T-cell (primary cell): Measurements from ENCODE around the gene SCAP. TPM values are rescaled to one million over a fixed set of nuclear protein-coding genes. Genes with fewer than 3 reads are reported as not detected.

Source experiments
- ATAC-seq, 4 experiments: fragments of 200-7000 bp in 3 of 4; fragments of 150-1000 bp in 1 of 4; cut with Tn5 transposase; replicated peaks in 1 of 4; 1 replicate in 3 of 4; 2 replicates in 1 of 4; pipeline ENCODE4 v1.10.0; 2021; ENCODE audit warnings: moderate library complexity in 3 of 4, mild to moderate bottlenecking in 2 of 4, moderate number of reproducible peaks in 1 of 4
- CTCF ChIA-PET, 2 donors: fragments of 300-600 bp; sonication (Branson Sonifier 250); formaldehyde crosslinking; loops; one replicate each; lab custom pipeline; 2022; ENCODE audit warnings: antibody characterized with exemption in 2 of 2; lab: Charles Lee
- POLR2A ChIA-PET, 2 donors: fragments of 300-600 bp; sonication (Branson Sonifier 250); formaldehyde crosslinking; loops; one replicate each; lab custom pipeline; 2022; ENCODE audit warnings: antibody characterized with exemption in 2 of 2; lab: Charles Lee
- DNase-seq, 35 experiments: peaks; one replicate each; pipeline versions ENCODE4 v3.0.0 to v3.0.0-alpha.2; 2013 to 2023
- H3K27ac ChIP-seq: one replicate; pipeline ENCODE4 v1.5.1; 2013; ENCODE audit warnings: low read length
- H3K27me3 ChIP-seq, 2 experiments: replicated peaks in 1 of 2; 1 replicate in 1 of 2; 2 replicates in 1 of 2; pipeline versions ENCODE4 v1.6.1 to v1.7.0; 2013; ENCODE audit warnings: low read length in 1 of 2, mixed read lengths in 1 of 2; ENCODE audit not compliant: control insufficient read depth in 2 of 2, insufficient read depth in 2 of 2; ENCODE audit errors: extremely low read depth in 1 of 2
- H3K36me3 ChIP-seq, 2 donors: 1 replicate in 1 of 2; 2 replicates in 1 of 2; pipeline versions ENCODE4 v1.6.1 to v1.7.0; 2013; ENCODE audit warnings: low read length in 1 of 2; ENCODE audit not compliant: control insufficient read depth in 2 of 2, insufficient read depth in 1 of 2; ENCODE audit errors: extremely low read depth in 1 of 2
- H3K4me1 ChIP-seq, 2 experiments: 1 replicate in 1 of 2; 2 replicates in 1 of 2; pipeline versions ENCODE4 v1.6.1 to v1.7.0; 2013; ENCODE audit warnings: low read length in 2 of 2, mixed read lengths in 1 of 2; ENCODE audit not compliant: insufficient read depth in 2 of 2, control insufficient read depth in 1 of 2; ENCODE audit errors: extremely low read depth in 1 of 2
- H3K4me3 ChIP-seq, 2 donors: 1 replicate in 1 of 2; 2 replicates in 1 of 2; pipeline versions ENCODE4 v1.5.1 to v1.7.0; 2013; ENCODE audit warnings: mild to moderate bottlenecking in 2 of 2, low read length in 1 of 2, moderate library complexity in 1 of 2; ENCODE audit not compliant: control insufficient read depth in 1 of 2; ENCODE audit errors: extremely low read depth in 1 of 2
- H3K9me3 ChIP-seq: 2 replicates; pipeline ENCODE4 v1.7.0; 2013
- H3K27ac Mint-ChIP-seq, 2 donors: one replicate each; pipeline ENCODE4 v1.8.0; 2020 to 2021; ENCODE audit warnings: mild to moderate bottlenecking in 2 of 2, mixed read lengths in 2 of 2
- H3K27me3 Mint-ChIP-seq, 2 donors: one replicate each; pipeline ENCODE4 v1.8.0; 2021 to 2022; ENCODE audit warnings: mixed read lengths in 2 of 2
- H3K36me3 Mint-ChIP-seq: one replicate; pipeline ENCODE4 v1.8.0; 2021; ENCODE audit warnings: mixed read lengths
- H3K4me1 Mint-ChIP-seq, 3 donors: one replicate each; pipeline ENCODE4 v1.8.0; 2020 to 2022; ENCODE audit warnings: mixed read lengths in 3 of 3, mild to moderate bottlenecking in 1 of 3
- H3K4me3 Mint-ChIP-seq, 3 donors: one replicate each; pipeline ENCODE4 v1.8.0; 2020 to 2022; ENCODE audit warnings: mild to moderate bottlenecking in 3 of 3, mixed read lengths in 3 of 3, moderate library complexity in 3 of 3
- H3K9me3 Mint-ChIP-seq, 3 donors: one replicate each; pipeline ENCODE4 v1.8.0; 2020 to 2022; ENCODE audit warnings: mixed read lengths in 3 of 3
- whole genome bisulfite sequencing: methylation state at CpG from one replicate; pipeline ENCODE4 v1.1.5; 2013; ENCODE audit warnings: missing lambda C conversion rate; ENCODE audit not compliant: insufficient coverage; 5-methylcytosine and 5-hydroxymethylcytosine counted together
- total RNA-seq, 35 experiments: library from RNA in 6 of 35; stranded (reverse) in 6 of 35; fragments of 120-200 nt in 1 of 35; gene quantifications; one replicate each; pipeline versions ENCODE4 v1.2.1 to v1.2.4 and lab custom pipeline; 2013 to 2026

The SCAP gene
- total RNA-seq, 5 donors from 2014 or later (not counting 1 experiment from before 2014, with no cell fraction given): 86.6 to 108 (median 95.3) TPM

DNA sequence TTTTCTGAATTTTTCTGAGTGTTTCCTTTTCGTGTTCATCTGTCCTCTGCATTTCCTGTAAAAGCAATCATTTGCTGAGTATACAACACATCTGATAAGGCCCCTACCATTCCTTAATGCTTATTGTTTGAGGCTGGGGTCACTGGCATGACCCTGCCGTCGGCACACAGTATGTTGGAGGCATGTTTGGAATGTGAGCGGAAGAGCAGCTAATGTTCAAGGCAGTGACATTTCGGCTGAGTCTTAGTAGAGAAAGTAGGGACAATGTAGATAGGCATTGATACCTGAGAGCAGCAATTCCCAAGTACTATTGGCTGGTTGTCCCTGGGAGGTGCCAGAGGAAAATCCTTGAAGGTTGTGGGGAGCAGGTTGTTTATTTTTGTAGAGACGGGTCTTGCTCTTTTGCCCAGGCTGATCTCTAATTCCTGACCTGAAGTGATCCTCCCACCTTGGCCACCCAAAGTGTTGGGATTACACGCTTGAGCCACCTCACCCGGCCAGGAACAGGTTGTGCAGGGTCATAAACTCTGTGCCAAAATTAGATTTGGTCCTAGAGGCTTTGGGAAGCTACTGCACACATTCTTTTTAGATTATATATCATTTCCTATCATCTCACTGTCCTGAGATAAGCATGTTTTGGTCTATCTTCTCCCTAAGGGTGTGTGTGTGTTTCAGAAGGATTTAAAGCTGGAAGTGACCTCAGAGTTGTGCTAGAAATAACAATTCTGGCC is 81.4 kb downstream of the SCAP start:
- H3K4me1 Mint-ChIP-seq: peaks cover 28 to 50% (median 44%) of the 10 kb centered on the region in 3 donors

DNA sequence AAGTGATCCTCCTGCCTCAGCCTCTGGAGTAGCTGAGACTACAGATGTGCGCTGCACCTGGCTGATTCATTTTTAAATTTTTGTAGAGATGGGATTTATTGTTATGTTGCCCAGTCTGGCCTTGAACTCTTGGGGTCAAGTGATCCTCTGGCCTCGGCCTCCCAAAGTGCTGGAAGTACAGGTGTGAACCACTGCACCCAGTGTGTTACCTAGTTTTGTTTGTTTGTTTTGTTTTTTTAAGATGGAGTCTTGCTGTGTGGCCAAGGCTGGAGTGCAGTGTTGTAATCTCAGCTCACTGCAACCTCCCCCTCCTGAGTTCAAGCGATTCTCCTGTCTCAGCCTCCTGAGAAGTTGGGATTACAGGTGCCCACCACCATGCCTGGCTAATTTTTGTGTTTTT is 82.8 kb downstream of the SCAP start:
- DNase-seq (no peak), ATAC-seq (no peak)
- Histone ChIP-seq H3K9me3 (no peaks in the 10 kb centered on the region), H3K4me3 (no peak overlapping the region), H3K4me1 (peaks cover 0 to 8% of the 10 kb centered on the region in 2 experiments), H3K27ac (no peak overlapping the region), H3K27me3 (no peaks in the 10 kb centered on the region), H3K36me3 (peaks cover 0 to 18% of the 10 kb centered on the region in 2 donors)
- Mint-ChIP-seq H3K4me3 (no peak overlapping the region), H3K27me3 (no peaks in the 10 kb centered on the region), H3K9me3 (no peaks in the 10 kb centered on the region), H3K27ac (peak overlapping the region in 1 of 2 donors; percentile 8), H3K36me3 (peaks cover 14% of the 10 kb centered on the region), H3K4me1 (peaks cover 25 to 46% (median 45%) of the 10 kb centered on the region in 3 donors)
- ChIA-PET POLR2A (no interaction called here), CTCF (no interaction called here)
- WGBS: 100% methylated on average over 1 of the region's 3 CpGs

More for the DNA sequence above, 81.4 kb downstream of the SCAP start:
- POLR2A ChIA-PET: no interaction called here
- no peaks in the 10 kb centered on the region for H3K9me3 Mint-ChIP-seq
- Histone ChIP-seq H3K4me3 (no peak overlapping the region), H3K4me1 (peaks cover 0 to 8% of the 10 kb centered on the region in 2 experiments), H3K27ac (no peak overlapping the region), H3K9me3 (no peaks in the 10 kb centered on the region), H3K36me3 (peaks cover 0 to 29% of the 10 kb centered on the region in 2 donors), H3K27me3 (no peaks in the 10 kb centered on the region)
- 96% methylated on average over 6 of the region's 8 CpGs for WGBS
- H3K27ac Mint-ChIP-seq: peak overlapping the region; percentile 3 to 61
- no peak for ATAC-seq
- no peak for DNase-seq
- no peaks in the 10 kb centered on the region for H3K27me3 Mint-ChIP-seq
- CTCF ChIA-PET: no interaction called here
- peaks cover 11% of the 10 kb centered on the region for H3K36me3 Mint-ChIP-seq
- no peak overlapping the region for H3K4me3 Mint-ChIP-seq

DNA sequence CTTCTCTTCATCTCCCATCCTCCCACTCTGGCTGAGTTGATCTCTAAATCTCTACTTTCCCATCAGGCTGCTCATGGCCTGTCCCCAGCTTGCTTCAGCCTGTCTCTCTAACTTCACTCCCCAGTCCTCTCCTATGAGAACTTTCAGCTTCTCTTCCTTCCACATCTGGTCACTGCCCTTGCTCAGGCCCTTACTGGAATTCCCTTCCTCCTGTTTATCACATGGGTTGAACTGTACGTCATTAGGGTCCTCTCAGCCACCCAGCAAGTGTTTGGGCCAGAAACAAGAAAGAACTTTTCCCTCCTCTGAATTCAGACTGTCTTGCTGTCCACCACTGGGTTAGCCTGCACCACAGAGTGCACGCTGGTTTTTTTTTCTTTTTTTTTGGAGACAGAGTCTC is 89.9 kb downstream of the SCAP start:
- no peaks in the 10 kb centered on the region for H3K9me3 Mint-ChIP-seq
- no peak overlapping the region for H3K4me3 Mint-ChIP-seq
- no peak for DNase-seq
- Histone ChIP-seq H3K27me3 (no peaks in the 10 kb centered on the region), H3K9me3 (no peaks in the 10 kb centered on the region), H3K4me3 (no peak overlapping the region), H3K27ac (no peak overlapping the region), H3K36me3 (peaks cover 0 to 21% of the 10 kb centered on the region in 2 donors), H3K4me1 (peaks cover 8 to 24% of the 10 kb centered on the region in 2 experiments)
- 100% methylated on average over 1 of the region's 2 CpGs for WGBS
- no peaks in the 10 kb centered on the region for H3K27me3 Mint-ChIP-seq
- no peak for ATAC-seq
- peak overlapping the region in 1 of 2 donors; percentile 66 for H3K27ac Mint-ChIP-seq
- ChIA-PET CTCF (no interaction called here), POLR2A (no interaction called here)
- peaks cover 25% of the 10 kb centered on the region for H3K36me3 Mint-ChIP-seq
- H3K4me1 Mint-ChIP-seq: peaks cover 52 to 56% (median 52%) of the 10 kb centered on the region in 3 donors

DNA sequence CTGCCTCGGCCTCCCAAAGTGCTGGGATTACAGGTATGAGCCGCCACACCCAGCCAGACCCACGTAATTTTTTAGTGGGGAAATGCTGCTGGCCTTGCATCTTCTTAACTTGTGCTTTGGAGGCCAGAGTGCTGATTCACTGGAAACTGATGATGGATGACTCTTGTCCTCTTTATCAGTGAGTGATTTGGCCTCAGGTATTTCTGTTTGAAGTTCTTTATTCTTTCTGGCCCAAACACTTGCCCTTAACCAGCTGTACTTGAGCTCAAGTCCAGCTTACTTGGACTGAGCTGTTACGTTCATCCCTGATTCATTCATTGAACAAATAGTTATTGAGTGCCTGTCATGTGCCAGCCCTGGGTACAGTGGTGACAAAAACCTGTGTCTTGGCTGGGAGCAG is 90.7 kb downstream of the SCAP start:
- H3K9me3 Mint-ChIP-seq: no peaks in the 10 kb centered on the region
- H3K27ac ChIP-seq: no peak overlapping the region
- ATAC-seq: no peak
- H3K9me3 ChIP-seq: no peaks in the 10 kb centered on the region
- H3K27me3 ChIP-seq: no peaks in the 10 kb centered on the region
- 100% methylated on average over 1 of the region's 4 CpGs for WGBS
- H3K4me1 Mint-ChIP-seq: peaks cover 56 to 59% (median 58%) of the 10 kb centered on the region in 3 donors
- H3K4me1 ChIP-seq: peaks cover 8 to 28% of the 10 kb centered on the region in 2 experiments
- H3K4me3 ChIP-seq: no peak overlapping the region
- peaks cover 25% of the 10 kb centered on the region for H3K36me3 Mint-ChIP-seq
- no peak overlapping the region for H3K27ac Mint-ChIP-seq
- no peak for DNase-seq
- no peak overlapping the region for H3K4me3 Mint-ChIP-seq
- ChIA-PET CTCF (no interaction called here), POLR2A (no interaction called here)
- H3K36me3 ChIP-seq: peaks cover 0 to 21% of the 10 kb centered on the region in 2 donors
- no peaks in the 10 kb centered on the region for H3K27me3 Mint-ChIP-seq

DNA sequence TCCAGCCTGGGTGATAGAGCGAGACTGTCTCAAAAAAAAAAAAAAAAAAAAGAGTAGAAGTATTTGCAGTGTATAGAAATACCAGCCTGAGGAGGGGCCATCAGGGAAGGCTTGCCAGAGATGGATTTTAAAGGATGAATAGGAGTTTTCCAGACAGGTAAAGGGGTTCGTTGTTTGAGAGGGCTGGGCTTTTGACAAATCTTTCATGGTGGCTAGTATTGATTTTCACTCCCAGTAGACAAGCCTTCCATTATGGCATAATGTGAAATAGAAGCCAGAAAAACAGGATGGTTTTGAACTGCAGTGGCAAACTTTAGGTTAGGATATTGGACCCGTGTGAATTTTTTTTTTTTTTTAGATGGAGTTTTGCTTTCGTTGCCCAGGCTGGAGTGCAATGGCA is 91.3 kb downstream of the SCAP start:
- ChIA-PET CTCF (no interaction called here), POLR2A (no interaction called here)
- Mint-ChIP-seq H3K27me3 (no peaks in the 10 kb centered on the region), H3K4me1 (peaks cover 62 to 65% (median 64%) of the 10 kb centered on the region in 3 donors), H3K4me3 (no peak overlapping the region), H3K36me3 (peaks cover 25% of the 10 kb centered on the region), H3K27ac (no peak overlapping the region), H3K9me3 (no peaks in the 10 kb centered on the region)
- Histone ChIP-seq H3K27me3 (no peaks in the 10 kb centered on the region), H3K36me3 (peaks cover 0 to 21% of the 10 kb centered on the region in 2 donors), H3K27ac (no peak overlapping the region), H3K9me3 (no peaks in the 10 kb centered on the region), H3K4me3 (no peak overlapping the region), H3K4me1 (peaks cover 13 to 34% of the 10 kb centered on the region in 2 experiments)
- ATAC-seq (no peak), DNase-seq (no peak)
- WGBS: 90% methylated on average over 2 of the region's 4 CpGs

DNA sequence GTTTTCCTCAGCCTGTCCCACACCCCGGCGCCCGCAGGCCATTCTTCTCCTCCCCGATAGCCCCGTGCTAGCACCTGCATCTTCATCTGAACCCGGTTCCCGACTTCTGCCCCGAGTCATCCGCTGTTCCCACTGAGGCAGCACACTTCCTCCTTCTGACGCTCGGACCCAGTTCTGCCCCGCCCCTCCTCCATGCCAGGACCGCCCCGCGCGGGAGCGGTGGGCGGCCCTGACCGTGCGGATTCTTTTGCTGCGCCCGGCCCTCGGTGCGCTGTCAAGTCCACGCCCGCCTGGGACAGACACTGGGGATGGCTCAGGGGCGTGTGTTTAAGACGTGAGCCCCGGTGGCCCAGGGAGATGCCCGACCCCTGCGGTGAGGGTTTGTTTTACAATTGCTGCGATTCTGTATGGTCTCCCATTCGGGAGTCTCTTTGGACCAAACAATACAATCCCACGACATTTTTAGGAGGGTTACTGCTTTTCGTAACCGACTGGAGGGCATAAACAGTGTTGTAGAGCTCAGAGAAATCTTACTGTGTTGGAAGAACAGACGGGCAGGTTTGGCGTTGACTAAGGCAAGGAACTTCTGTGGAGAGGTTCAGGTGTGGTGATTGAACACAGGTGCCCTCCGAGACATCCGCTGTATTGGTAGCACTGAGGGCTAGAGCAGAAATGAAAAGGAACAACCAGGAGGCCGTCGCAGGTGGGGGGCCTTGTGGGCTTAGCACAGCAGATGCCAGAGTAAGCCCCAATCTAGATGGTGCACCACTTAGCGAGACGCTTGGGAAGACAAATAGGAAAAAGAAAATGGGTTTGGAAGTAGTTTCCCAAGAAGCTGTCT is 94.2 kb downstream of the SCAP start:
- ChIA-PET CTCF (interaction anchor here (0.5 to 1.3 kb wide), 3 partner anchors 40 to 407 kb away, joined by 3 to 4 read pairs (median 3); no protein-coding TSS in a partner anchor), POLR2A (no interaction called here)
- Histone ChIP-seq H3K27me3 (no peaks in the 10 kb centered on the region), H3K9me3 (no peaks in the 10 kb centered on the region), H3K4me1 (peaks cover 13 to 38% of the 10 kb centered on the region in 2 experiments), H3K4me3 (peak overlapping the region; percentile 93 to 98), H3K27ac (peak overlapping the region; percentile 89), H3K36me3 (peaks cover 0 to 9% of the 10 kb centered on the region in 2 donors)
- DNase-seq (peak; percentile 19 to 73 (median 47)), ATAC-seq (peak; percentile 35 to 52 (median 46))
- Mint-ChIP-seq H3K9me3 (no peaks in the 10 kb centered on the region), H3K4me1 (peaks cover 56 to 61% (median 56%) of the 10 kb centered on the region in 3 donors), H3K36me3 (peaks cover 15% of the 10 kb centered on the region), H3K27ac (peak overlapping the region; percentile 99 to 100), H3K27me3 (no peaks in the 10 kb centered on the region), H3K4me3 (peak overlapping the region; percentile 86 to 99 (median 99))
- 5% methylated on average over 27 of the region's 44 CpGs for WGBS
